ENCODE data around the gene IMPDH1. TPM values are rescaled to one million over a fixed set of nuclear protein-coding genes. Genes with fewer than 3 reads are reported as not detected.
A peak's percentile ranks its signal among the peaks of the same experiment; 100 is the strongest.

Gene IMPDH1
- total and polyA plus RNA-seq, 9 of the 15 experiments (the other 6 are each of a cell fraction or from before 2014, with no cell fraction given): 0.80 to 118 (median 64.3) TPM

GRCh38 chr7:128425850-128426249 is 16.1 kb upstream of the IMPDH1 start (continued):
- no peak for TF ChIP-seq JUN (IDR thresholded peaks at IDR 0.05; ENCODE audit: borderline replicate concordance, low read depth, low read length)
- no peak for TF ChIP-seq JUN (CRISPR knock-in tag; IDR thresholded peaks at IDR 0.05; ENCODE audit: borderline replicate concordance)
- TF ChIP-seq NFIX (CRISPR knock-in tag; IDR thresholded peaks at IDR 0.05; ENCODE audit: low read depth): no peak
- TF ChIP-seq GMEB1 (CRISPR knock-in tag; IDR thresholded peaks at IDR 0.05): no peak
- TF ChIP-seq THAP12 (CRISPR knock-in tag; IDR thresholded peaks at IDR 0.05): no peak
- TF ChIP-seq ZKSCAN8 (CRISPR knock-in tag; IDR thresholded peaks at IDR 0.05): no peak
- TF ChIP-seq DEAF1 (CRISPR knock-in tag; IDR thresholded peaks at IDR 0.05): peak; percentile 98
- TF ChIP-seq STAT5A (IDR thresholded peaks at IDR 0.05; ENCODE audit: borderline replicate concordance, low read length): no peak
- TF ChIP-seq SLC30A9 (CRISPR knock-in tag; IDR thresholded peaks at IDR 0.05): no peak
- peak; percentile 96 for TF ChIP-seq SMC3 (conservative IDR thresholded peaks at IDR 0.05; ENCODE audit: insufficient read depth, low read depth, low read length)
- TF ChIP-seq CSDE1 (IDR thresholded peaks at IDR 0.05): no peak
- no peak for TF ChIP-seq NELFE (IDR thresholded peaks at IDR 0.05; ENCODE audit: insufficient read depth, insufficient read length)
- no peak for TF ChIP-seq USF1 (CRISPR knock-in tag; IDR thresholded peaks at IDR 0.05)
- no peak for TF ChIP-seq ARNT (IDR thresholded peaks at IDR 0.05)
- no peak for TF ChIP-seq NR2F6 (CRISPR knock-in tag; IDR thresholded peaks at IDR 0.05)
- TF ChIP-seq ZBTB9 (CRISPR knock-in tag; IDR thresholded peaks at IDR 0.05): no peak
- no peak for TF ChIP-seq RBM39 (optimal IDR thresholded peaks at IDR 0.05; ENCODE audit: low read depth, low read length)
- TF ChIP-seq RFX5 (IDR thresholded peaks at IDR 0.05; ENCODE audit: low read depth, low read length): no peak
- TF ChIP-seq RBM15 (IDR thresholded peaks at IDR 0.05; ENCODE audit: insufficient read depth, low read length): no peak
- no peak for TF ChIP-seq BRD4 (IDR thresholded peaks at IDR 0.05)
- TF ChIP-seq ZNF655 (CRISPR knock-in tag; IDR thresholded peaks at IDR 0.05): no peak
